ENCODE measurements around the gene HDAC2.
"Not testable (repeated sequence)": the region's sequence is repeated elsewhere in the genome, so short reads cannot be mapped to it uniquely, and the experiment has no call there.

Gene HDAC2

GRCh38 chr6:113971741-113972140, 793 bp upstream of the HDAC2 start:
- DNase-seq (ENCODE audit: low spot score), result peak; percentile 28

GRCh38 chr6:113969888-113970804, 802 bp downstream of the HDAC2 start:
- DNase-seq (ENCODE audit: low spot score), result peak; percentile 56

GRCh38 chr6:113968472-113968871, 2.5 kb downstream of the HDAC2 start:
- DNase-seq (ENCODE audit: low spot score), result no peak

GRCh38 chr6:113967777-113968176, 3.2 kb downstream of the HDAC2 start:
- no peak for DNase-seq (ENCODE audit: low spot score)

- no peak for DNase-seq (ENCODE audit: low spot score)
These were observed 10.2 kb downstream of the HDAC2 start for GRCh38 chr6:113960795-113961194.

- DNase-seq (ENCODE audit: low spot score), result no peak
These were observed 11.7 kb downstream of the HDAC2 start for GRCh38 chr6:113959235-113959634.

GRCh38 chr6:113954653-113955052, 16.3 kb downstream of the HDAC2 start:
- DNase-seq (ENCODE audit: low spot score), result no peak

GRCh38 chr6:113953346-113953745, 17.6 kb downstream of the HDAC2 start:
- no peak for DNase-seq (ENCODE audit: low spot score)

- DNase-seq (ENCODE audit: low spot score), result no peak
These were observed 21.4 kb downstream of the HDAC2 start for GRCh38 chr6:113949499-113949898.

GRCh38 chr6:113944701-113945100, 26.2 kb downstream of the HDAC2 start:
- no peak for DNase-seq (ENCODE audit: low spot score)

GRCh38 chr6:113939825-113940224, 31.1 kb downstream of the HDAC2 start:
- no peak for DNase-seq (ENCODE audit: low spot score)

- peak; percentile 81 for DNase-seq (ENCODE audit: low spot score)
These were observed 34.6 kb downstream of the HDAC2 start for GRCh38 chr6:113936093-113936934.

- DNase-seq (ENCODE audit: low spot score), result no peak
These were observed 36.8 kb downstream of the HDAC2 start for GRCh38 chr6:113934101-113934500.

GRCh38 chr6:113931907-113932306, 39.0 kb downstream of the HDAC2 start:
- DNase-seq (ENCODE audit: low spot score), result not testable (repeated sequence)

- no peak for DNase-seq (ENCODE audit: low spot score)
These were observed 40.8 kb downstream of the HDAC2 start for GRCh38 chr6:113930183-113930582.

- no peak for DNase-seq (ENCODE audit: low spot score)
These were observed 43.9 kb downstream of the HDAC2 start for GRCh38 chr6:113927001-113927400.

- DNase-seq (ENCODE audit: low spot score), result no peak
These were observed 45.6 kb downstream of the HDAC2 start for GRCh38 chr6:113925378-113925777.

GRCh38 chr6:113924312-113924723, 46.6 kb downstream of the HDAC2 start:
- DNase-seq (ENCODE audit: low spot score), result no peak

GRCh38 chr6:113923526-113923925, 47.4 kb downstream of the HDAC2 start:
- no peak for DNase-seq (ENCODE audit: low spot score)

GRCh38 chr6:113921299-113921904, 49.5 kb downstream of the HDAC2 start:
- no peak for DNase-seq (ENCODE audit: low spot score)

GRCh38 chr6:113920663-113921267, 50.2 kb downstream of the HDAC2 start:
- DNase-seq (ENCODE audit: low spot score), result peak; percentile 16

GRCh38 chr6:113910285-113910684, 60.7 kb downstream of the HDAC2 start:
- not testable (repeated sequence) for DNase-seq (ENCODE audit: low spot score)
